Forelimb muscle (tissue), 1 donor: ENCODE data around the gene CNPY2. TPM values are rescaled to one million over a fixed set of nuclear protein-coding genes. Genes with fewer than 3 reads are reported as not detected.
"Not testable (repeated sequence)": the region's sequence is repeated elsewhere in the genome, so short reads cannot be mapped to it uniquely, and the experiment has no call there.

Experiments used
- DNase-seq: peaks from one replicate; pipeline ENCODE4 v3.0.0-alpha.2; 2013; ENCODE audit warnings: low read depth
- polyA plus RNA-seq: library from polyadenylated mRNA; unstranded; fragments of 120-200 nt; gene quantifications from one replicate; pipeline ENCODE4 v1.2.1, GENCODE V29; 2013; ENCODE audit not compliant: insufficient read length

The CNPY2 gene
- 58.3 TPM for polyA plus RNA-seq

GRCh38 chr12:56315622-56316473, at the start of gene CNPY2:
TSS of gene CNPY2 (minus strand) at chr12:56315988. CDS start at chr12:56315217, 771 bp downstream.
- peak; percentile 89 for DNase-seq

- DNase-seq, result no peak
Measured at GRCh38 chr12:56362130-56363059, 46.6 kb upstream of the CNPY2 start, which contains the start of gene APOF. TSS of gene APOF (minus strand) at chr12:56362857. CDS start at chr12:56362745, 112 bp downstream.

GRCh38 chr12:56361487-56362129, 45.8 kb upstream of the CNPY2 start:
- no peak for DNase-seq

- DNase-seq, result peak; percentile 100
Measured at GRCh38 chr12:56359851-56360767, 44.3 kb upstream of the CNPY2 start, which contains the start of gene STAT2. TSS of gene STAT2 (minus strand) at chr12:56360107. CDS start at chr12:56356571, 3,536 bp downstream.

GRCh38 chr12:56358836-56359532, 43.2 kb upstream of the CNPY2 start:
- no peak for DNase-seq

GRCh38 chr12:56351325-56351724, 35.5 kb upstream of the CNPY2 start:
- no peak for DNase-seq

- DNase-seq, result no peak
Measured at GRCh38 chr12:56350662-56351061, 34.9 kb upstream of the CNPY2 start.

- no peak for DNase-seq
Measured at GRCh38 chr12:56348776-56349175, 33.0 kb upstream of the CNPY2 start.

GRCh38 chr12:56347255-56347654, 31.5 kb upstream of the CNPY2 start:
- DNase-seq, result not testable (repeated sequence)

GRCh38 chr12:56346675-56347074, 30.9 kb upstream of the CNPY2 start:
- DNase-seq, result no peak

- not testable (repeated sequence) for DNase-seq
Measured at GRCh38 chr12:56342290-56342689, 26.5 kb upstream of the CNPY2 start.

GRCh38 chr12:56341616-56342015, 25.8 kb upstream of the CNPY2 start:
- no peak for DNase-seq

- DNase-seq, result no peak
Measured at GRCh38 chr12:56339158-56339422, 23.3 kb upstream of the CNPY2 start.

GRCh38 chr12:56338308-56339157, 22.7 kb upstream of the CNPY2 start, which contains the start of gene IL23A:
TSS of gene IL23A (plus strand) at chr12:56338884. CDS start at chr12:56339045, 161 bp downstream.
- no peak for DNase-seq

- DNase-seq, result no peak
Measured at GRCh38 chr12:56337753-56338251, 22.0 kb upstream of the CNPY2 start.

GRCh38 chr12:56336361-56337167, 20.8 kb upstream of the CNPY2 start:
- no peak for DNase-seq

- not testable (repeated sequence) for DNase-seq
Measured at GRCh38 chr12:56335527-56335926, 19.7 kb upstream of the CNPY2 start.

- DNase-seq, result no peak
Measured at GRCh38 chr12:56334490-56334793, 18.7 kb upstream of the CNPY2 start.
